Measurements from ENCODE around the gene SUCLG2.

DNA sequence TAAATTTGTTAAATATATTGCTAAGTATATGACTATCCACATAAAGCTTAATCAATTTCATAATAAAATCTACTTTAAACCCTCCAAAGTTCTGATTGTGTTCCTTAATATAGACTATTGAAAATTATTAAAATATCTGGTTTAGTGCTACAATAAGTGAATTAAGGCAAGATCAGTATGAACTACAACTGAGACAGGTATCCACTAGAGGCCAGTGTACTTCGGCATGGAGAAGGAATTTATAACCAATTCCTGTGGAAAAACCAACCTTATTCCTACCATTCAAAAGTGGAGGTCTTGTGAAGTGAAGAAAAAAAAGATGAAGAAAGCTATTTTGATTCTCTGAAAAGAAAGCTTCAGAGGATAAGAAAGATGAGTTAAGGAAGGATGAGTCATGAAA is 237.7 kb downstream of the SUCLG2 start:
- TF ChIP-seq, protein P1, sequence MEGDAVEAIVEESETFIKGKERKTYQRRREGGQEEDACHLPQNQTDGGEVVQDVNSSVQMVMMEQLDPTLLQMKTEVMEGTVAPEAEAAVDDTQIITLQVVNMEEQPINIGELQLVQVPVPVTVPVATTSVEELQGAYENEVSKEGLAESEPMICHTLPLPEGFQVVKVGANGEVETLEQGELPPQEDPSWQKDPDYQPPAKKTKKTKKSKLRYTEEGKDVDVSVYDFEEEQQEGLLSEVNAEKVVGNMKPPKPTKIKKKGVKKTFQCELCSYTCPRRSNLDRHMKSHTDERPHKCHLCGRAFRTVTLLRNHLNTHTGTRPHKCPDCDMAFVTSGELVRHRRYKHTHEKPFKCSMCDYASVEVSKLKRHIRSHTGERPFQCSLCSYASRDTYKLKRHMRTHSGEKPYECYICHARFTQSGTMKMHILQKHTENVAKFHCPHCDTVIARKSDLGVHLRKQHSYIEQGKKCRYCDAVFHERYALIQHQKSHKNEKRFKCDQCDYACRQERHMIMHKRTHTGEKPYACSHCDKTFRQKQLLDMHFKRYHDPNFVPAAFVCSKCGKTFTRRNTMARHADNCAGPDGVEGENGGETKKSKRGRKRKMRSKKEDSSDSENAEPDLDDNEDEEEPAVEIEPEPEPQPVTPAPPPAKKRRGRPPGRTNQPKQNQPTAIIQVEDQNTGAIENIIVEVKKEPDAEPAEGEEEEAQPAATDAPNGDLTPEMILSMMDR (IDR thresholded peaks at IDR 0.05; ENCODE audit: low read length): no peak
- TF ChIP-seq EZH2 (IDR thresholded peaks at IDR 0.05; ENCODE audit: borderline replicate concordance, low read length): no peak

All from OCI-LY1 (cell line).